Left lung (tissue), 10 donors: ENCODE results near the gene ANO2. TPM values are rescaled to one million over a fixed set of nuclear protein-coding genes. Genes with fewer than 3 reads are reported as not detected.
"Not testable (repeated sequence)": the region's sequence is repeated elsewhere in the genome, so short reads cannot be mapped to it uniquely, and the experiment has no call there.

ENCODE experiments used
- ATAC-seq: fragments of 200-7000 bp; cut with Tn5 transposase; one replicate; pipeline ENCODE4 v1.9.1; 2020; ENCODE audit warnings: moderate library complexity
- DNase-seq, 4 donors: peaks; one replicate each; pipeline ENCODE4 v3.0.0-alpha.2; 2013 to 2020
- H3K27ac ChIP-seq, 2 donors: fragments of 200-600 bp; sonication (generic) in 1 of 2; one replicate each; pipeline versions ENCODE4 v1.5.0 to v1.8.0; 2020 to 2021
- H3K27me3 ChIP-seq, 2 donors: fragments of 200-600 bp; sonication (generic) in 1 of 2; one replicate each; pipeline versions ENCODE4 v1.5.0 to v1.8.0; 2020 to 2021
- H3K36me3 ChIP-seq, 2 donors: fragments of 200-600 bp; sonication (generic) in 1 of 2; one replicate each; pipeline versions ENCODE4 v1.5.0 to v1.8.0; 2020 to 2021
- H3K4me1 ChIP-seq, 2 donors: fragments of 200-600 bp; one replicate each; pipeline ENCODE4 v1.8.0; 2021
- H3K4me3 ChIP-seq, 2 donors: fragments of 200-600 bp; sonication (generic) in 1 of 2; one replicate each; pipeline versions ENCODE4 v1.5.0 to v1.8.0; 2020 to 2021; ENCODE audit warnings: mild to moderate bottlenecking in 1 of 2
- H3K9me3 ChIP-seq, 2 donors: fragments of 200-600 bp; sonication (generic) in 1 of 2; one replicate each; pipeline versions ENCODE4 v1.5.0 to v1.8.0; 2020 to 2021
- CTCF ChIP-seq, 2 donors: fragments of 200-600 bp; sonication (generic) in 1 of 2; IDR thresholded peaks; one replicate each; pipeline versions ENCODE4 v1.5.0 to v1.8.0; 2021; ENCODE audit warnings: antibody characterized with exemption in 2 of 2
- intact Hi-C, 2 donors: fragments of 100-400 bp; cut with DNase I; formaldehyde crosslinking; loops; one replicate each; pipeline versions ENCODE4 v1.11.2 to v1.14.2; 2022
- polyA plus RNA-seq, 6 donors: library from polyadenylated mRNA; unstranded; fragments of 120-200 nt; gene quantifications; one replicate each; pipeline ENCODE4 v1.2.1, GENCODE V29; 2013; ENCODE audit not compliant: insufficient read length in 6 of 6
- total RNA-seq, 2 donors: library from RNA; stranded (reverse); fragmentation: NEBNext Ultra II Directional; extraction: Animal tissue kit (Norgen Biotek cat#: 25700); gene quantifications; one replicate each; pipeline ENCODE4 v1.2.1, GENCODE V29; 2021
- donor health status: DM: no; HTN: yes; CAD: no.
- donor health status: DM: no; HTN: no; CAD: no.

ANO2 gene
- total and polyA plus RNA-seq, 8 donors, result 3.4 to 10.5 (median 6.1) TPM

GRCh38 chr12:5900076-5900475, 45.0 kb downstream of the ANO2 start:
- Histone ChIP-seq H3K4me3 (no peak overlapping the region), H3K27me3 (no peaks in the 10 kb centered on the region), H3K36me3 (no peaks in the 10 kb centered on the region), H3K4me1 (no peaks in the 10 kb centered on the region), H3K27ac (no peak overlapping the region), H3K9me3 (no peaks in the 10 kb centered on the region)
- DNase-seq (no peak), ATAC-seq (no peak)
- intact Hi-C loops, result no loop called here
- TF ChIP-seq CTCF (IDR thresholded peaks at IDR 0.05), result no peak

GRCh38 chr12:5899675-5900074, 45.4 kb downstream of the ANO2 start:
- ATAC-seq (no peak), DNase-seq (no peak)
- Histone ChIP-seq H3K4me1 (no peaks in the 10 kb centered on the region), H3K27ac (no peak overlapping the region), H3K9me3 (no peaks in the 10 kb centered on the region), H3K27me3 (no peaks in the 10 kb centered on the region), H3K36me3 (no peaks in the 10 kb centered on the region), H3K4me3 (no peak overlapping the region)
- TF ChIP-seq CTCF (IDR thresholded peaks at IDR 0.05), result no peak
- intact Hi-C loops, result no loop called here

- TF ChIP-seq CTCF (IDR thresholded peaks at IDR 0.05), result no peak
- no peak overlapping the region for H3K4me3 ChIP-seq
- H3K27ac ChIP-seq, result no peak overlapping the region
- no peak for DNase-seq
- no peak for ATAC-seq
- no peaks in the 10 kb centered on the region for H3K36me3 ChIP-seq
- no peaks in the 10 kb centered on the region for H3K4me1 ChIP-seq
- H3K9me3 ChIP-seq, result no peaks in the 10 kb centered on the region
- intact Hi-C loops, result no loop called here
- H3K27me3 ChIP-seq, result no peaks in the 10 kb centered on the region
These were observed 46.2 kb downstream of the ANO2 start for GRCh38 chr12:5898874-5899273.

- DNase-seq (no peak), ATAC-seq (no peak)
- TF ChIP-seq CTCF (IDR thresholded peaks at IDR 0.05), result no peak
- no peak overlapping the region for H3K4me3 ChIP-seq
- H3K36me3 ChIP-seq, result no peaks in the 10 kb centered on the region
- H3K9me3 ChIP-seq, result no peaks in the 10 kb centered on the region
- H3K27ac ChIP-seq, result no peak overlapping the region
- intact Hi-C loops, result no loop called here
- peaks cover 0 to 27% of the 10 kb centered on the region in 2 donors for H3K27me3 ChIP-seq
- no peaks in the 10 kb centered on the region for H3K4me1 ChIP-seq
These were observed 55.5 kb downstream of the ANO2 start for GRCh38 chr12:5889381-5890047.

GRCh38 chr12:5888816-5889315, 56.2 kb downstream of the ANO2 start:
- no peak for TF ChIP-seq CTCF (IDR thresholded peaks at IDR 0.05)
- Histone ChIP-seq H3K9me3 (no peaks in the 10 kb centered on the region), H3K27me3 (peaks cover 0 to 27% of the 10 kb centered on the region in 2 donors), H3K27ac (no peak overlapping the region), H3K4me3 (no peak overlapping the region), H3K4me1 (no peaks in the 10 kb centered on the region), H3K36me3 (no peaks in the 10 kb centered on the region)
- DNase-seq (no peak), ATAC-seq (no peak)
- intact Hi-C loops, result no loop called here

GRCh38 chr12:5887819-5888218, 57.2 kb downstream of the ANO2 start:
- H3K36me3 ChIP-seq, intact Hi-C loops, ATAC-seq, H3K27ac ChIP-seq, H3K4me1 ChIP-seq, DNase-seq, H3K4me3 ChIP-seq, H3K9me3 ChIP-seq: not testable (repeated sequence)
- peaks cover 0 to 30% of the 10 kb centered on the region in 2 donors for H3K27me3 ChIP-seq
